K562 (cell line): ENCODE results near the gene ZNF331. TPM values are rescaled to one million over a fixed set of nuclear protein-coding genes. Genes with fewer than 3 reads are reported as not detected.

ENCODE experiments used
- ADNP ChIP-seq: fragments of 200-800 bp; sonication (Bioruptor generic); IDR thresholded peaks from 2 replicates; pipeline ENCODE4 v1.6.1; 2016; ENCODE audit warnings: missing genetic modification characterization, missing compliant biosample characterization
- BCL6 ChIP-seq: fragments of 250-450 bp; sonication (Bioruptor Pico); IDR thresholded peaks from 2 replicates; pipeline ENCODE4 v1.4.0; 2020
- BDP1 ChIP-seq: IDR thresholded peaks from 3 replicates; pipeline ENCODE4 v1.6.1; 2011; ENCODE audit not compliant: insufficient read length, insufficient read depth
- BRD4 ChIP-seq: fragments of 200-600 bp; sonication (generic); IDR thresholded peaks from 2 replicates; pipeline ENCODE4 v1.6.1; 2017; ENCODE audit warnings: inconsistent platforms
- CEBPB ChIP-seq: fragments of 450-650 bp; IDR thresholded peaks from 2 replicates; pipeline ENCODE4 v1.6.1; 2016; ENCODE audit warnings: missing genetic modification characterization, missing compliant biosample characterization
- CHCHD3 ChIP-seq: fragments of 250-450 bp; sonication (Bioruptor Pico); IDR thresholded peaks from 2 replicates; pipeline ENCODE4 v2.1.2; 2022; ENCODE audit warnings: mild to moderate bottlenecking
- ERF ChIP-seq: fragments of 450-650 bp; formaldehyde crosslinking; IDR thresholded peaks from 2 replicates; pipeline ENCODE4 v1.4.0; 2020; ENCODE audit warnings: mild to moderate bottlenecking, mixed read lengths
- EZH2 ChIP-seq: IDR thresholded peaks from 2 replicates; pipeline ENCODE4 v1.6.1; 2012; ENCODE audit warnings: low read depth, mild to moderate bottlenecking, inconsistent platforms, low read length, borderline replicate concordance
- HBP1 ChIP-seq: fragments of 450-650 bp; formaldehyde crosslinking; IDR thresholded peaks from 2 replicates; pipeline ENCODE4 v1.4.0; 2022; ENCODE audit warnings: missing genetic modification characterization
- HES1 ChIP-seq: fragments of 450-650 bp; IDR thresholded peaks from 2 replicates; pipeline ENCODE4 v1.6.1; 2016; ENCODE audit warnings: low read depth, mild to moderate bottlenecking, moderate library complexity
- HSF4 ChIP-seq: fragments of 250-450 bp; sonication (Bioruptor Pico); IDR thresholded peaks from 2 replicates; pipeline ENCODE4 v2.1.2; 2022; ENCODE audit warnings: mild to moderate bottlenecking, moderate library complexity, borderline replicate concordance
- KHSRP ChIP-seq: fragments of 450-650 bp; IDR thresholded peaks from 2 replicates; pipeline ENCODE4 v1.6.1; 2017
- TCF7L2 ChIP-seq: fragments of 150-350 bp; IDR thresholded peaks from 2 replicates; pipeline ENCODE4 v1.6.1; 2016; ENCODE audit warnings: low read depth, mild to moderate bottlenecking, low read length, moderate library complexity
- XRCC3 ChIP-seq: fragments of 450-650 bp; IDR thresholded peaks from 2 replicates; pipeline ENCODE4 v1.6.1; 2017; ENCODE audit warnings: mild to moderate bottlenecking, moderate library complexity
- XRCC4 ChIP-seq: IDR thresholded peaks from one replicate; pipeline ENCODE4 v1.6.1; 2011; ENCODE audit not compliant: insufficient read depth, insufficient read length; ENCODE audit errors: extremely low read depth
- ZNF274 ChIP-seq: IDR thresholded peaks from 2 replicates; pipeline ENCODE4 v1.6.1; 2011; ENCODE audit warnings: low read depth, mild to moderate bottlenecking, low read length, moderate library complexity, borderline replicate concordance
- ZNF431 ChIP-seq: sonication (generic); formaldehyde crosslinking; IDR thresholded peaks from 2 replicates; pipeline ENCODE4 v1.8.0; 2022; ENCODE audit warnings: mild to moderate bottlenecking, missing genetic modification reagents
- polyA plus RNA-seq, 8 experiments: library from polyadenylated mRNA; depleted of rRNA in 4 of 8; stranded (reverse) in 5 of 8; unstranded in 3 of 8; fragments of >200 nt; fragmentation: Nextera tagmentation in 2 of 8; fragmentation: Illumina TruSeq in 1 of 8; extraction: Ambion mirVana in 2 of 8; extraction: Trizol in 1 of 8; gene quantifications; 2 replicates each; pipeline versions ENCODE4 v1.2.1 to v1.2.3, GENCODE V29; 2011 to 2014; ENCODE audit warnings: inconsistent platforms in 1 of 8, missing spikeins in 1 of 8
- total RNA-seq, 7 experiments: library from RNA; depleted of rRNA in 6 of 7; stranded (reverse); fragments of >200 nt in 6 of 7; fragmentation: Illumina TruSeq in 2 of 7; extraction: Trizol in 2 of 7; gene quantifications; 2 replicates each; pipeline versions ENCODE4 v1.2.1 to v1.2.3, GENCODE V29; 2011 to 2021; ENCODE audit warnings: low replicate concordance in 1 of 7
- TF ChIP-seq, protein P1 (sequence below): IDR thresholded peaks from 2 replicates; pipeline ENCODE4 v1.6.1; 2014; ENCODE audit warnings: antibody characterized with exemption
- TF ChIP-seq, protein P2 (sequence below): sonication (generic); formaldehyde crosslinking; IDR thresholded peaks from 2 replicates; pipeline ENCODE4 v1.8.0; 2023; ENCODE audit warnings: mild to moderate bottlenecking, missing genetic modification reagents
- TF ChIP-seq, protein P3 (sequence below), 3 experiments: IDR thresholded peaks in 2 of 3; conservative IDR thresholded peaks in 1 of 3; 2 replicates each; pipeline ENCODE4 v1.5.1; 2011 to 2012; ENCODE audit warnings: low read length in 3 of 3, mild to moderate bottlenecking in 3 of 3, control low read depth in 2 of 3, improper control_type of control experiment in 1 of 3, inconsistent platforms in 1 of 3, low read depth in 1 of 3, mixed read lengths in 1 of 3, moderate library complexity in 1 of 3; ENCODE audit not compliant: insufficient read depth in 2 of 3

ZNF331 gene
- total and polyA plus RNA-seq, 9 of the 15 experiments (the other 6 are each of a cell fraction or from before 2014, with no cell fraction given): 0.23 to 2.7 (median 0.76) TPM

GRCh38 chr19:53517114-53517741, 20.7 kb upstream of the ZNF331 start (continued):
- TF ChIP-seq EZH2 (no peak), TCF7L2 (no peak), ZNF274 (no peak), HES1 (peak; percentile 32; the same call in 1 of the 2 replicates), ZNF431 (CRISPR knock-in tag) (no peak), BDP1 (no peak), CHCHD3 (CRISPR knock-in tag) (no peak), CEBPB (tag) (no peak), XRCC4 (no peak), BCL6 (CRISPR knock-in tag) (peak; percentile 97), HSF4 (peak; percentile 98), ADNP (tag) (peak; percentile 62; the same call in 1 of the 2 replicates), ERF (CRISPR knock-in tag) (peak; percentile 76; the same call in 1 of the 2 replicates), BRD4 (no peak), KHSRP (no peak), XRCC3 (no peak), HBP1 (no peak)
- TF ChIP-seq, protein P1, sequence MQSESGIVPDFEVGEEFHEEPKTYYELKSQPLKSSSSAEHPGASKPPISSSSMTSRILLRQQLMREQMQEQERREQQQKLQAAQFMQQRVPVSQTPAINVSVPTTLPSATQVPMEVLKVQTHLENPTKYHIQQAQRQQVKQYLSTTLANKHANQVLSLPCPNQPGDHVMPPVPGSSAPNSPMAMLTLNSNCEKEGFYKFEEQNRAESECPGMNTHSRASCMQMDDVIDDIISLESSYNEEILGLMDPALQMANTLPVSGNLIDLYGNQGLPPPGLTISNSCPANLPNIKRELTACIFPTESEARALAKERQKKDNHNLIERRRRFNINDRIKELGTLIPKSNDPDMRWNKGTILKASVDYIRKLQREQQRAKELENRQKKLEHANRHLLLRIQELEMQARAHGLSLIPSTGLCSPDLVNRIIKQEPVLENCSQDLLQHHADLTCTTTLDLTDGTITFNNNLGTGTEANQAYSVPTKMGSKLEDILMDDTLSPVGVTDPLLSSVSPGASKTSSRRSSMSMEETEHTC: no peak
- TF ChIP-seq, protein P2, sequence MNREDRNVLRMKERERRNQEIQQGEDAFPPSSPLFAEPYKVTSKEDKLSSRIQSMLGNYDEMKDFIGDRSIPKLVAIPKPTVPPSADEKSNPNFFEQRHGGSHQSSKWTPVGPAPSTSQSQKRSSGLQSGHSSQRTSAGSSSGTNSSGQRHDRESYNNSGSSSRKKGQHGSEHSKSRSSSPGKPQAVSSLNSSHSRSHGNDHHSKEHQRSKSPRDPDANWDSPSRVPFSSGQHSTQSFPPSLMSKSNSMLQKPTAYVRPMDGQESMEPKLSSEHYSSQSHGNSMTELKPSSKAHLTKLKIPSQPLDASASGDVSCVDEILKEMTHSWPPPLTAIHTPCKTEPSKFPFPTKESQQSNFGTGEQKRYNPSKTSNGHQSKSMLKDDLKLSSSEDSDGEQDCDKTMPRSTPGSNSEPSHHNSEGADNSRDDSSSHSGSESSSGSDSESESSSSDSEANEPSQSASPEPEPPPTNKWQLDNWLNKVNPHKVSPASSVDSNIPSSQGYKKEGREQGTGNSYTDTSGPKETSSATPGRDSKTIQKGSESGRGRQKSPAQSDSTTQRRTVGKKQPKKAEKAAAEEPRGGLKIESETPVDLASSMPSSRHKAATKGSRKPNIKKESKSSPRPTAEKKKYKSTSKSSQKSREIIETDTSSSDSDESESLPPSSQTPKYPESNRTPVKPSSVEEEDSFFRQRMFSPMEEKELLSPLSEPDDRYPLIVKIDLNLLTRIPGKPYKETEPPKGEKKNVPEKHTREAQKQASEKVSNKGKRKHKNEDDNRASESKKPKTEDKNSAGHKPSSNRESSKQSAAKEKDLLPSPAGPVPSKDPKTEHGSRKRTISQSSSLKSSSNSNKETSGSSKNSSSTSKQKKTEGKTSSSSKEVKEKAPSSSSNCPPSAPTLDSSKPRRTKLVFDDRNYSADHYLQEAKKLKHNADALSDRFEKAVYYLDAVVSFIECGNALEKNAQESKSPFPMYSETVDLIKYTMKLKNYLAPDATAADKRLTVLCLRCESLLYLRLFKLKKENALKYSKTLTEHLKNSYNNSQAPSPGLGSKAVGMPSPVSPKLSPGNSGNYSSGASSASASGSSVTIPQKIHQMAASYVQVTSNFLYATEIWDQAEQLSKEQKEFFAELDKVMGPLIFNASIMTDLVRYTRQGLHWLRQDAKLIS (CRISPR knock-in tag): no peak
- TF ChIP-seq, protein P3, sequence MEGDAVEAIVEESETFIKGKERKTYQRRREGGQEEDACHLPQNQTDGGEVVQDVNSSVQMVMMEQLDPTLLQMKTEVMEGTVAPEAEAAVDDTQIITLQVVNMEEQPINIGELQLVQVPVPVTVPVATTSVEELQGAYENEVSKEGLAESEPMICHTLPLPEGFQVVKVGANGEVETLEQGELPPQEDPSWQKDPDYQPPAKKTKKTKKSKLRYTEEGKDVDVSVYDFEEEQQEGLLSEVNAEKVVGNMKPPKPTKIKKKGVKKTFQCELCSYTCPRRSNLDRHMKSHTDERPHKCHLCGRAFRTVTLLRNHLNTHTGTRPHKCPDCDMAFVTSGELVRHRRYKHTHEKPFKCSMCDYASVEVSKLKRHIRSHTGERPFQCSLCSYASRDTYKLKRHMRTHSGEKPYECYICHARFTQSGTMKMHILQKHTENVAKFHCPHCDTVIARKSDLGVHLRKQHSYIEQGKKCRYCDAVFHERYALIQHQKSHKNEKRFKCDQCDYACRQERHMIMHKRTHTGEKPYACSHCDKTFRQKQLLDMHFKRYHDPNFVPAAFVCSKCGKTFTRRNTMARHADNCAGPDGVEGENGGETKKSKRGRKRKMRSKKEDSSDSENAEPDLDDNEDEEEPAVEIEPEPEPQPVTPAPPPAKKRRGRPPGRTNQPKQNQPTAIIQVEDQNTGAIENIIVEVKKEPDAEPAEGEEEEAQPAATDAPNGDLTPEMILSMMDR (IDR thresholded peaks at IDR 0.05 in 2 of 3, conservative IDR thresholded peaks at IDR 0.05 in 1 of 3; ENCODE audit: insufficient read depth in 2 of 3, low read depth in 1 of 3, low read length in 3 of 3): no peak
